T follicular helper cell (primary cell): ENCODE data around the gene MMGT1.
"Not testable (repeated sequence)": the region's sequence is repeated elsewhere in the genome, so short reads cannot be mapped to it uniquely, and the experiment has no call there.

ENCODE experiments used
- DNase-seq: peaks from one replicate; pipeline ENCODE4 v3.0.0-alpha.2; 2020; ENCODE audit warnings: low read depth

Gene MMGT1

GRCh38 chrX:135923353-135923752 is 50.4 kb downstream of the MMGT1 start:
- DNase-seq, result no peak

GRCh38 chrX:135920516-135920915 is 53.3 kb downstream of the MMGT1 start:
- not testable (repeated sequence) for DNase-seq

- no peak for DNase-seq
Observed at GRCh38 chrX:135914404-135914803, 59.4 kb downstream of the MMGT1 start.
